NB4 (cell line): ENCODE measurements around the gene CTSD.
"Not testable (repeated sequence)": the region's sequence is repeated elsewhere in the genome, so short reads cannot be mapped to it uniquely, and the experiment has no call there.

Experiments
- DNase-seq: peaks from one replicate; pipeline ENCODE4 v3.0.0; 2010; ENCODE audit warnings: low read depth
- H3K4me3 ChIP-seq: one replicate; pipeline ENCODE4 v1.5.1; 2011; ENCODE audit warnings: mild to moderate bottlenecking, low read depth, low read length, moderate library complexity
- CTCF ChIP-seq: IDR thresholded peaks from one replicate; pipeline ENCODE4 v1.5.1; 2012; ENCODE audit warnings: low read depth, low read length
- MAX ChIP-seq: IDR thresholded peaks from 2 replicates; pipeline ENCODE4 v1.6.1; 2011; ENCODE audit warnings: low read depth, low read length
- MYC ChIP-seq: IDR thresholded peaks from 2 replicates; pipeline ENCODE4 v1.6.1; 2011; ENCODE audit warnings: low read depth, low read length
- POLR2A ChIP-seq: IDR thresholded peaks from 2 replicates; pipeline ENCODE4 v1.6.1; 2011; ENCODE audit warnings: mild to moderate bottlenecking; ENCODE audit not compliant: insufficient read length; ENCODE audit errors: extremely low read depth

Gene CTSD

GRCh38 chr11:1771273-1771672, 7.5 kb upstream of the CTSD start:
- DNase-seq = peak; percentile 71
- TF ChIP-seq MYC = no peak
- no peak for TF ChIP-seq CTCF
- TF ChIP-seq POLR2A = no peak
- TF ChIP-seq MAX = no peak
- peak overlapping the region; percentile 22 for H3K4me3 ChIP-seq

- peak; percentile 90 for DNase-seq
- TF ChIP-seq CTCF = no peak
- TF ChIP-seq MAX = no peak
- no peak for TF ChIP-seq POLR2A
- no peak for TF ChIP-seq MYC
- H3K4me3 ChIP-seq = no peak overlapping the region
These were observed 6.8 kb upstream of the CTSD start for GRCh38 chr11:1770528-1770927.

- TF ChIP-seq CTCF (no peak), POLR2A (no peak), MAX (no peak), MYC (no peak)
- DNase-seq = no peak
- H3K4me3 ChIP-seq = no peak overlapping the region
These were observed 6.3 kb upstream of the CTSD start for GRCh38 chr11:1770061-1770460.

GRCh38 chr11:1769304-1769936, 5.7 kb upstream of the CTSD start:
- not testable (repeated sequence) for H3K4me3 ChIP-seq, DNase-seq

GRCh38 chr11:1768141-1768469, 4.4 kb upstream of the CTSD start:
- no peak overlapping the region for H3K4me3 ChIP-seq
- DNase-seq = no peak
- TF ChIP-seq POLR2A = no peak
- TF ChIP-seq CTCF = no peak
- no peak for TF ChIP-seq MAX
- no peak for TF ChIP-seq MYC

GRCh38 chr11:1767399-1768140, 3.8 kb upstream of the CTSD start:
- no peak for DNase-seq
- no peak for TF ChIP-seq MAX
- no peak for TF ChIP-seq MYC
- no peak overlapping the region for H3K4me3 ChIP-seq
